Stimulated activated CD8-positive, alpha-beta memory T cell treated with anti-CD3 and anti-CD28 coated beads, Interleukin-15, amount 100 ng/mL, for 1 hour (primary cell): ENCODE results near the gene BOLA1.
"Not testable (repeated sequence)": the region's sequence is repeated elsewhere in the genome, so short reads cannot be mapped to it uniquely, and the experiment has no call there.

ENCODE experiments used
- DNase-seq: peaks from one replicate; pipeline ENCODE4 v3.0.0-alpha.2; 2020; ENCODE audit warnings: low read depth

The BOLA1 gene

GRCh38 chr1:149931212-149931790 is 31.9 kb downstream of the BOLA1 start:
- no peak for DNase-seq

DNA sequence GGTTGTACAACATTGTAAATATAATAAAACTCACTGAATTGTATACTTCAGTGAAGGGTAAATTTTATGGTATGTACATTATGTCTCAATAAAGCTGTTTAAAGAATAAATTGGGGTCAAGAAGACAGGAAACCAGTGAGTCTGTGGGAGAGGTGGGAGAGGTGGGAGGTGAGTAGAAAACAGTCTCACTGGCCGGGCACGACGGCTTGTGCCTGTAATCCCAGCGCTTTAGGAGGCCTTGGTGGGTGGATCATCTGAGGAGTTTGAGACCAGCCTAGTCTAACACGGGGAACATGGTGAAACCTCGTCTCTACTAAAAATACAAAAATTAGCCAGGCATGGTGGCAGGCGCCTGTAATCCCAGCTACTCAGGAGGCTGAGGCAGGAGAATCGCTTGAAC is 33.1 kb downstream of the BOLA1 start:
- no peak for DNase-seq

- DNase-seq: no peak
Measured at GRCh38 chr1:149933208-149933607, 33.8 kb downstream of the BOLA1 start.

- no peak for DNase-seq
Measured at GRCh38 chr1:149934356-149934755, 35.0 kb downstream of the BOLA1 start.

- no peak for DNase-seq
Measured at GRCh38 chr1:149936170-149936991, 37.0 kb downstream of the BOLA1 start, which contains the start of gene MTMR11. Gene MTMR11 (minus strand): TSS chr1:149936879. CDS start chr1:149936647, 232 bp downstream.

GRCh38 chr1:149936992-149937705 is 37.8 kb downstream of the BOLA1 start:
- DNase-seq: no peak

- DNase-seq: no peak
Measured at GRCh38 chr1:149937759-149938158, 38.4 kb downstream of the BOLA1 start.

DNA sequence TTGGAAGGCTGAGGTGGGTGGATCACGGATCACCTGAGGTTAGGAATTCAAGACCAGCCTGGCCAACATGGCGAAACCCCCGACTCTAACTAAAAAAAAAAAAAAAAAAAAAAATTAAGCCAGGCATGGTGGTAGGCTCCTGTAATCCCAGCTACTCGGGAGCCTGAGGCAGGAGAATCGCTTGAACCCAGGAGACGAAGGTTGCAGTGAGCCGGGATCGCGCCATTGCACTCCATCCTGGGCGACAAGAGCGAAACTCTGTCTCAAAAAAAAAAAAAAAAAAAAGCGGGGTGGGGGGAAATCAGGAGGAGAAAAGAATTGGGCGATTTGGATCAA is 39.3 kb downstream of the BOLA1 start:
- not testable (repeated sequence) for DNase-seq

GRCh38 chr1:149940427-149940826 is 41.1 kb downstream of the BOLA1 start:
- no peak for DNase-seq

DNA sequence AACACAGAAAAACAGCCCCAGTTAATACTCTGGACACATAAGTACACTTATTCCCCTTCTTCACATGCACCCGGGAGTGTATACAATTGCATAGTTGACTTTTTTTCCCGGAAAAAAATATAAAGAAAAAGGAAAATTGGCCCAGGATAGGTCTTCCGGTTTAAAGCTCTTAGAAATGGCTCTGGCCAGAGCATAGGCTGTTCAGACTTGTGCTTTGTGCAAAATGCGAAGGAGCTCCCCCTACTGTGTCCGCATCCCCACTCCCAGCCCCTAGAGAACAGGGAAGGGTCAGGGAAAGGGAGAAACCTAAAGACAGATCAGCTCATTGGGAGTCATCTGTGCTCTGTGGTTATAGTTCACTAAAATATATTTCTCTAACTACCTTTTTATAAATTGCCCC is 42.8 kb downstream of the BOLA1 start:
- no peak for DNase-seq

DNA sequence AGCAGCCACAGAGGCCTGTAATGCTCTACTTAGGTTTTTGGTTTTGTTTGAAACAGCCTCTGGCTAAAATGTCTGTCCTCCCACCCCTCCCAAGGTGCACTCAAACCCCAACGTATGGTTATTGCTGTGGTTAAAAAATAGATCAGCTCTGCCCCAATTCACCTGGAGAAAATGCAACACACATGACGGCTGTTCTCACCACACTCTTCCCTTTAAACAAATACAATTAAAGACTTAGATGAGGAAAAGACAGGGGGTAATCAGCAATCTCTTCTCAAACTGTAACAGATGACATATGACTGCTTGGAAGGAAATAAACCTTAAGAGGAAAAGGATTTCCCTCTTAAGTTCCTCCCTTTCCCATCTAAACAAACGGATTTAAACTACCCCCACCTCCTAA is 43.5 kb downstream of the BOLA1 start:
- no peak for DNase-seq

GRCh38 chr1:149945206-149945605 is 45.8 kb downstream of the BOLA1 start:
- DNase-seq: no peak

GRCh38 chr1:149949911-149950310 is 50.5 kb downstream of the BOLA1 start:
- no peak for DNase-seq
